OCI-LY3 (cell line): ENCODE data around the gene OXA1L.

ENCODE experiments used
- CTCF ChIP-seq: fragments of 200-600, 300-600 bp; sonication (generic); IDR thresholded peaks from 2 replicates; pipeline ENCODE4 v1.5.1; 2014; ENCODE audit warnings: antibody characterized with exemption, low read length, low read depth
- EZH2phosphoT487 ChIP-seq: fragments of 200-600 bp; shearing (Covaris generic); IDR thresholded peaks from 2 replicates; pipeline ENCODE4 v1.6.1; 2018; ENCODE audit warnings: antibody characterized with exemption, mixed run types, low read depth

GRCh38 chr14:22770481-22771187, 4.1 kb downstream of the OXA1L start:
- no peak for TF ChIP-seq CTCF
- TF ChIP-seq EZH2phosphoT487 = no peak
